ENCODE results near the gene CRIP3.
A peak's percentile ranks its signal among the peaks of the same experiment; 100 is the strongest.

Gene CRIP3

DNA sequence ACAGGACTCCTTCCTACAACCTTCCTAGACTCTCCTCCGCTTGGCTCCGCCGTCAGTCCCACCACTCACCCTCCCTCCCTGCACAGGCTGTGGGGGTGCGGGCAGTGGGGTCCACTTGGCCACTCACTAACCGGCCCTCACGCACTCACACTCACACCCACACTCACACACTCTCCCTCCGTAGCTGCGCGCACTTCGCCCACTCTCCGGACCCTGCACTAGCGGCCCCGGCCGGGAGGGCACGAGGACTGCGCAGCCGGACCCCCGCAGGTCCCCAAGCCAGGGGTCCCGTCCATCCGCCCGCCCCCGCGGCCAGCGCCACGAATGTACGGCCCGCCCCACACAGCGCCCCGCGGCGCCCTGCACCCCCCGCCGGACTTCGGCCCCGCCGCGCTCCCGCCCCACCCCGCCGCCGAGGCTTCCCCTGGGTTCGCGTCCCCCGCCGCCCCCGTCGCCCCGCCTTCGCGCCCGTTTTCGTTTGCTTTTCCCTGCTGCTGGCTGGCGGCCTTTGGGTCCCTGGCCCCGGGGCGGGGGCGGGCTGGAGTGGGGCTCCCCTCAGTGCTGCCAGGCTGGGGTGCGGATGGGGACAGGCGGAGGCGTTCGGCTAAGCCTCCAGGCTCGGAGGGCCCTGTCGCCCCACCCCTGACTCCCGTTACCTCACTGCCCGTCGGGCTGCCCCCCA, 33.6 kb downstream of the CRIP3 start:
- DNase-seq (ENCODE audit: low spot score) (no peak), FAIRE-seq (no peak)

DNA sequence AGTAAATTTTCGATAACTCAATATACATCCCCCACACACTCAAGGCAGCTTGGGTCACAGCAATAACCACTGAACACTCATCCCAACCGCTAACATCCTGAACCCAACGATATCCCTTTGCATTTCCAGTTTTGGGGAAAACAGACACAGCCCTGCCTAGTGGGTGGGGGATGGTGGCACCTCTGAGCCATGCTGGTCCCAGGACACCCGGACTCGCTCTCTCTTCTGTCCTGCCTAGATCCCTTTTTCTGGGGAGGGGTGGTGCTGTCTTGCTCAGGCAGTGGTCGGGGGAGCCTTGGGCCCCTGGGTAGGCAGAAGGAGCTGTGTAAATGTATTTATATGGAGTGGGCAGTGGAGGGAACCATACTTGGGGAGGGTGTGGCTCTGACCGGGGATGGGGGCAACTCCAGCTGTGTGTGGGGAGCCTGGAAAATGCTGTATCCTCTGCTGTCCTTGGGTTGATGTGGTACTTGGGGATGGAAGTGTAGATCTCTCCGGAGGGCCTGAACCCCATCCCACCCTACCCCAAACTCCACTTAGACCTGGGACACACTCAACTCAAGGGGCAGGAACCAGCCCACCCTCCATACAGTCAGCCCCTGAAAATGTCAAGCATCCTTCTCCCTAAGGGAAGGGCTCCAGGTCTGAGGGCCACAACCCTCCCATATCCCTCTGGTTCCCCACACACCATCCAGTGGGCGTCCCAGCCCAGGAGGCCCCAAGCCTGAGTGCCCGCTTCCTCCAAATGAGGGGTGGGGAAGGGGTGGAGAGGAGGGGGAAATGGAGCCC, 34.3 kb downstream of the CRIP3 start:
- DNase-seq (ENCODE audit: low spot score) (no peak), FAIRE-seq (no peak)

DNA sequence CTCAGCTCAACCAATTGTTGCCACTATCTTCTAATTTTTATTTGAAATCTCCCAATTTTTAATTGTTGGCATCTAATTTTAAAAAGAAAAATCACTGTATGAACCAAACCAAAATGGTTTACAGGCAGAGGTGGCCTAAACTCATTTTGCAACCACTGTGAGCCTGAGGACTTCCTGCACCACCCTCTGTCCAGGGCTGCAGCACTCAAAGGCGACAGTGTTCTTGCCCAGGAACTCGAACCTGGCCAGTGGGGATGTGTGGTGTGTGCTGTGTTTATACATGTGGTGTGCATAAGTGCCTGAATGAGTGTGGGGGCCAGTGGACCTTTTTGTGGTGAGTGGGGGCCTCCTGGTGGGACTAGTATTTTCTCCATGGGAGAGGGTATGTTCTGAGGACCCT, 34.9 kb downstream of the CRIP3 start:
- no peak for FAIRE-seq
- DNase-seq (ENCODE audit: low spot score), result no peak

DNA sequence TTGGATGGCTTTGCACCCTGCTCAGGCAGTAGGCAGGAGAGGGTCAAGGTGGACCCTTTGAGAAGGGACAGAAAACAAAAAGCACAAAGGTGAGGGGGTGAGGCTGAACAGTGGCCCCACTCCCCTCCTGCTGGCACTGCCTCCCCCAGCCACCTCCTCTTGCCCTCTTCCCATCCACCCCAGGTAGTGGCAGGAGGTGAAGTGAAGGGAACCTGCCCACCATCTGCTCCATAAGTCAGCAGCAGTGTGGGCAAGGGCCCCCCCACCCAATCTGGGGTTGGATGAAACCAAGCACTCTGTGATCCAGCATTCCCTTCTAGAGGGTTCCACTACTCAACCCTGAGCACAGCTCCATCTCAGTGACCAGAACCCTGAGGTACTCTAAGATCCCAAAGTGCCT, 36.7 kb downstream of the CRIP3 start:
- FAIRE-seq (no peak), DNase-seq (ENCODE audit: low spot score) (no peak)

DNA sequence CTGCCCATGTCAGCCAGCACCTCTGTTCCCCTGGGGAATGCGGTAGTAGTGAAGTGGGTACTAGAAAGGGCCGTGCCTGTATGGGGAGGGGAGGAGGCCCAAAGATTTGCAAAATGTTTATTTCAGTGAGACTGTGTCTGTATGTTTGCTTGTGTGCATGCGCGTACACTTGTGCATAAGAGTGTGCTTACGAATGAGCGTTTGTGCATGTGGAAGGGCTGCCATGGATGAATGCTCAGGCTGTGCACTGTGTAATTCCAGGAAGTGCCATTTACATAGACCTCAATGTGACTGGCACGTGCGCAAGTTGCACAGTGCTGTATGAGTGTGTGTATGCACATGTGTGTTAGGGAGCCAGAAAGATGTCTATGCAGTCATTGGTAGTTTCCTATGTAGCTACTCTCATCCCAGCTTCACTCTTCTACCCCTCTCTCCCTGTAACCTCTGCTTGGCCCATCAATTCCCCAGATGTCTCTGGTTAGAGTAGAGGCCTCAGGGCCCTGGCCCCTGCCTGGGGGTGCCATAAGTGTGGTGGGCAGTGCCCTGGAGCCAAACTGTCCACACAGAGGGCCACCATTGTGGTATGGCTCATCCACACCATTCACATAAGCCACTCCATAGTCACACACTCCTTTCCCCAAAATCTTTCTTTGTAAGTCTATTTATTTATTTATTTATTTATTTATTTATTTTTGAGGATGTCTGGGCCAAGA, 37.4 kb downstream of the CRIP3 start:
- no peak for FAIRE-seq
- no peak for DNase-seq (ENCODE audit: low spot score)

DNA sequence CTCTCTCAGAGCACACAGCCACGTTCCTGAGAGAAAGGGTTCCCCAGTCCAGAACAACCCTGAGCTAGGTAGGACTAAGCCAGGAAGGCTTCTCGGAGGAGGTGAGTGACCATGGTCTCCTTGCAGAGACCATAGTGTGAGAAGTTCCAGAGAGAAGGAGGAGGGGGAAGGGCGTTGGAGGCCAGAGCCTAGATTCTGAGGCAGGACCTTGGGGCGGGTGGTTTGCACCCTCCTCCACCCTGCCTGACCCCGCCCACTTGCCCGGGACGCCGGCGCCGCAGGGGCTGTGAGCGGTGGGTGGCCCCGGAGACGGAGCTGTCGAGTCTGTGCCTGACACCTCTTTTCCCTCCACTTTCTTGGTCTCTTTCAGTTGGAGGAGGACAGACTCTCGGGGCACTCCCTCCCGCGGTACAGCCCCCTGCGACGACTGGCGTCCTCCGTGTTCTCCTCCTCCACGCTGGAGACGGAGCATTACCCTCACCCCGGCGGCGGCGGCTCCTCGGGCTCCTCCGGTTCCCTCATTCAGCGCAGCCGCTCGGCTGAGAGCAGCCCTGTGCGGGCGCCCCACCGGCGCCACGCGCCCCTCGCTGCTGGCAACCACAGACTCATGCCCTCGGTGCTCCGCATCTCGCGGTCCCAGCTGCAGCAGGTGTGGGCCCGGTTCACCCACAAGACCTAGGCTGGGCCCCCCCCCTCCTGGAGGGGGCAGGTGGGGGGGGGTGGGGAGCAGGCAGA, 39.2 kb downstream of the CRIP3 start:
- FAIRE-seq, result no peak

DNA sequence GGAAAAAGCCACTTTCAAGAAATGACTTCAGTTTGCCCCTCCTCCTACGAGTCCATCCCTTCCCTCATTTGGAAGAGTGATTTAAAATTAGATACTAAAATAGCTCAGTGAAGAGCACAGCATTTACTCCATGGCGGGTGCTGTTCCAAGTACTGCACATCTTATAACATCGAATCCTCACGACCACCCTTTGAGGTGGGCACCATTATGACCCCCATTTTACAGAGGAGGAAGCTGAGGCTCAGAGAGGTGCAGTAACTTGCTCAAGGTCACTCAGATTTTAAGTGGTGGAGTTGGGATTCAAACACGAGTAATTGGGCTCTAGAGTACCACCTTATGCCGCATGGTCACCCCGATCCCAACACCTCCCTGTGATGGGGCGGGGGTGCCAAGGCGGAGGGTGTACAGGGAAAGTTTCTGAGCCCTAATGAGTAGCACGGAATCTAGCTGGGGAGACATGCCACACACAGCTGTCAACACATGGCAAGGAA, 39.8 kb downstream of the CRIP3 start:
- DNase-seq (ENCODE audit: low spot score) (no peak), FAIRE-seq (no peak)

More for the DNA sequence above, 39.2 kb downstream of the CRIP3 start:
- no peak for DNase-seq (ENCODE audit: low spot score)

DNA sequence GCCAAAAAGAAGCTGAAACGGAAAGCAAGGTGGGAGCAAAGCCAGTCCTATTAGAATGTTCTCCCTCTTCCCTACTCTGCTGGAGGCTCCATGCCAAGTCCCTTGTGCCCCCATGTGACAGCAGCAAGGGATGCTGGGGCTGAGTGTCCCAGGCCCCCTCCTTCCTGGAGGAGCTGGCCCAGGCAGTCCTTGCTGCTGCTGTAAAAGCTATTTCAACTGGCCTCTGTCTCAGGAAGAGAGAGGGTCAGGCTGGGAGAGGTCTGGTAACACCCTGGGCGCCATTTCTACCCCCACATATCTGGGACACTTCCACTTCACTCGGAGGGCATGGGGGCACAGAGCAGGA, 40.3 kb downstream of the CRIP3 start:
- no peak for DNase-seq (ENCODE audit: low spot score)
- no peak for FAIRE-seq

DNA sequence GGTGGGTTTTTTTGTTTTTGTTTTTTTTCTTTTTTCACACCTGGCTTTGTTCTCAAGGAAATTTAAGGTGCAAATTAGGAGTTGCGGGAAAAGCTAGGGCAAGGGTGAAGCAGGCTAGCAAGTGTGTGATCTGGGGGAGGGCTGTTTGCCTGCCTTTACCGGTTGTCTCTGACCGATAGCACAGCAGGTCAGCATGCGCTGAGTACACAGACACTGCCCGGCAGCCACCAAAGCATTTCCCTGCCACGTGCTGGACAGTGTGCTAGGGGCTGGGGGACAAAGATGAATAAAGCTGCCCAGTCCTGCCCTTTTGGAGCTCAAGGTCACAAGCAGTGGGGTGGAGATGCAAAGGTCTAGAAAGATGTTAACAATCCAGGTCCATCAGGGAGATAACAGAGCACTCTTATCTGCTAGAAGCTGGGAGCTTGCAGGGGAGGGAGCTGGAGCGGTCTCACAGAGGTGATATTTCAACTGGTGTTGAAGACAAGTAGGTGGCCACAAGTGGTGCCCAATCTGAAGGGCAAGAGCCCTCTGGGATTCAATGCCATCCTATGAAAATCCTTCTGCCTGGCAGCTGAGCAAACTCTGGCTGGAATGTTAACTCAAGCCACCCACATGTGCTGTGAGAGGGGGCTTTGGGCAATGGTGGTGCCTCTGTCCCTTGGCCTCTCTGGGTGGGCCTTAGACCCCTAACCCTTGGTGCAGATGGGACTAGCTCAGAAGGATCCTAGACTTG, 40.8 kb downstream of the CRIP3 start:
- no peak for FAIRE-seq
- no peak for DNase-seq (ENCODE audit: low spot score)

DNA sequence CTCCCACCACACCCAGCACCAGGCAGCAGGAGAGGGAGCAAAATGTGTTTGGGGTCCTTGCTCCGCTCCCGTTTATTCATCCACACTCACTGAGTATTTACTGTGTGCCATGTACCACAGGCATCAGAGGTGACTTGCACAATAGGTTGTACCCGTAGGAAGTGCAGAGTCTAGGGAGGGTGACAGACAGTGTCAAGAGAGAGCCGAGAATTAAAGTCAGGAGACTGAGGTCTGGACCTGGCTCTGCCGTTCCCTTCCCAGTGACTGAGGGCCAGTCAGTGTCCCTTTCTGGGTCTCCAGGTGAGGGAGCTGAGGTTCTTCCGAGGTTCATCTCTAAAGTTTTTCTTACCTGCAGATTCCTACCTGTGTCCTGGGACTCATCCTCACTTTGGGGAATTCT, 43.1 kb downstream of the CRIP3 start:
- no peak for FAIRE-seq
- DNase-seq (ENCODE audit: low spot score), result no peak

DNA sequence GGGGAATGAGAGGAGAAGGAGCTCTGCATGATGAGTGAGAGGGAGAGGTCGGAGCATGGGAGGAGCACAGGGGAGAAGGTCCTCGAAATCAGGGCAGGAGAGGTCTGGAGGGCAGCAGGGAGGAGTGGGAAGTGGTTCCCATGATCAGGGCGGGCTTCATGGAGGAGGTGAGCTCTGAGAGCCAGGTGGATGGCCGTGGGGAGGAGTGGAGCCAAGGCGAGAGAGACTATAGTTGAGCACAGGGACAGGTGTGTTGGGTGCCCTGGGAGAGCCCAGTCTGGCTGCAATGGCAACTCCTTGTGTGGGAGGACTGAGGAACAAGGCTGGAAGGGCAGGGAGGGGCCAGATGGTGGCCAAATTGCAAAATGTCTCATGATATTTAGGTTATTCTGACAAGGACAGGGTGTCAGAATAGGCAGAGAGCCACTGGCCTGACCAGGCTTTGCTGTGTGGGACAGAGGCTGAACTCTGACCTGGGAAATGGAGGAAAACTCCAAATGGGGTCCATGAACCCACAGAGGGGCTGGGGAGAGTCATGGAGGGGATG, 44.0 kb downstream of the CRIP3 start:
- DNase-seq (ENCODE audit: low spot score), result no peak

DNA sequence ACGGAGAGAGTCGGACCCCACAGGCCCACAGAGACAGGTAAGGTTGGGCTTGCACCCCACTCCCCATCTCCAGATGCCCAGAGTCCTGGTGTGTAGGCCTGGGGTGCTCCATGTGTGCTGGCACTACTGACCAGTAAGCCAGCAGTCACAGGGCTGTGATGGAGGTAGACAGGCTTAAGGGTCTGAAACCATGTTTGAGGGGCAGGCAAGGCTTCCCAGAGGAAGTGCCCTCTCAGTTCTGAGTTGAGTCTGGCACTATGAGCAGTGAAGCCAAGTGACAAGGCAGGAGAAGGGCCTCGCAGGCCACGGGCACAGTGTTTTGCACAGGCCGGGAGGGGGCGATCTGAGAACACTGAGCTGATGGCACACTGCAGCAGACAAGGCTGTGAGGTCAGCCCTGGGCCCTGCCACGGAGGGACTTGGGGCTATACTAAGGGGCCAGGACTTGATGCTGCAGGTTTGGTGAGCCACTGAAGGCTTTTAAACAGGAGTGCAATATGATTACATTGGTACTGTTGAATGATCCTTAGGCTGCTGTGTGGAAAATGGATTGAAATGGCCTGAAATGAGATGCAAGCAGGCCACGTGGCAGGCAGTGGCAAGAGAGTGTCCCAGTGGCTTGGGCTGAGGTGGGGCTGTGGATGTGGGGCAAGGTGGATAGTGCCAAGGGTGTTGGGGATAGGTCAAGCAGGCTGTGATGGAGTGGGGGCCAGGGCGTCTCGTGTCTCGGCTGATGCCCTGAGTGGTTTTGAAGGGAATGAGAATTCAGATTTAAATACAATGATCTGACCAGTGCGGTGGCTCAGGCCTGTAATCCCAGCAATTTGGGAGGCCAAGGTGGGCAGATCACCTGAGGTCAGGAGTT, 45.1 kb downstream of the CRIP3 start:
- no peak for FAIRE-seq
- DNase-seq (ENCODE audit: low spot score), result peak; percentile 45

More for the DNA sequence above, 44.0 kb downstream of the CRIP3 start:
- no peak for FAIRE-seq

DNA sequence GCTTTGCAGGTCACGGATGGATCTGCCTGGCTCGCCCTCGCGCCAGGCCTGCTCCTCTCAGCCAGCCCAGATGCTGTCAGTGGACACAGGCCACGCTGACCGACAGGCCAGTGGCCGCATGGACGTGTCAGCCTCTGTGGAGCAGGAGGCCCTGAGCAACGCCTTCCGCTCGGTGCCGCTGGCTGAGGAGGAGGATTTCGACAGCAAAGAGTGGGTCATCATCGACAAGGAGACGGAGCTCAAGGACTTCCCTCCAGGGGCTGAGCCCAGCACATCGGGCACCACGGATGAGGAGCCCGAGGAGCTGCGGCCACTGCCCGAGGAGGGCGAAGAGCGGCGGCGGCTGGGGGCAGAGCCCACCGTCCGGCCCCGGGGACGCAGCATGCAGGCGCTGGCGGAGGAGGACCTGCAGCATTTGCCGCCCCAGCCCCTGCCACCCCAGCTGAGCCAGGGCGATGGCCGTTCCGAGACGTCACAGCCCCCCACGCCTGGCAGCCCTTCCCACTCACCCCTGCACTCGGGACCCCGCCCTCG, 45.8 kb downstream of the CRIP3 start:
- no peak for FAIRE-seq

DNA sequence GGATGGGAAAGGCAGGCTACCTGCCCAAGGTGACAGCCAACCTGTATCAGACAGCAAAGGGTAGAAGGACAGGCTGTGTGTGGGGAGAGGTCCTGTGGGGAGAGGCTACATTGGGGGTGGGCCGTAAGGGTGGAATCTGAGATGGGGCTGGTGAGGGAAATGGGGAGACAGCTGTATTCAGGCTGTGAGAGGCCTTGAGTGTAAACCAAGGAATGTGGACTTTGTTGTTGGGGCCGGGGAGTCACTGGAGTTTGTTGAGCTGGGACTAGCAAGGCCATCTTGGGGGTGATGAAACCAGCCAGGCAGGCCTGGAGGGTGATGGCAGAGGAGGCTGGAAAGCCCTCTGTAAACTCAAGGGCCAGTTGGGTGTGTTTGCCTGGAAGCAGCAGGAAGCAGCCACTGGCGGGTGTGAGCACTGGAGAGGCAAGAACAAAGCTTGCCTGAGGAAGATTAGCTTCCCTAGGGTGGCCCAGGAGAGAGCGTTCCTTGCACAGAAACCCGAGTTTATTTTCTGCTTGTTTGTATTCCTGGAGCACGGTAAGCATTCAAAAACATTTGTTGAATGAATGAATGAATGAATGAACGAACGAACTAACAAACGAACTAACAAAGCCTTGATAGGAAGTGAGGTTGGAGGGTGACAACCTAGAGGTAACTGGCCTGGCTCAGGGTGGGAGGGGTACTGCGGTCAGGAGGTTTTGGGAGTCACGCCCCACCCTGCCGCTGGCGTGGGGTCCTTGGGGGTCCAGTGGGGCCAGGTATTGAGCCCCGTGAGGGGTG, 46.4 kb downstream of the CRIP3 start:
- FAIRE-seq (no peak), DNase-seq (ENCODE audit: low spot score) (no peak)

More for the DNA sequence above, 45.8 kb downstream of the CRIP3 start:
- no peak for DNase-seq (ENCODE audit: low spot score)

DNA sequence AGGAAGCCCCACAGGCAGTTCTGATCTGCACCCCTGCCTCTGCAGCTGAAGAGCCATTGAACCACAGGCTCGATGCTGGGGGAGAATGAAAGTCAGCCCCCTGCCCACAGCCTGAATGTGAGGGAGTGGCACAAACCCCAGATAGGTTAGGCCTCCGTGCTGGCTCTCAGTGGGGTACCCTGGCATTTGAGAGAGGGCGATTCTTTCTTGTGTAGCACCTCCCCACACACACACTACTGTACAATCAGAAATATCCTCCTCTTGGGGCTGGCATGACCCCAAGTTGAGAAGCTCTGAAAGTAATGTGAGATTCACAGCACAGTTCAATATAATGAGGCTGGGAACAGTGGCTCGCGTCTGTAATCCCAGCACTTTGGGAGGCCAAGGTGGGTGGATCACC, 47.4 kb downstream of the CRIP3 start:
- FAIRE-seq, result no peak
- no peak for DNase-seq (ENCODE audit: low spot score)

DNA sequence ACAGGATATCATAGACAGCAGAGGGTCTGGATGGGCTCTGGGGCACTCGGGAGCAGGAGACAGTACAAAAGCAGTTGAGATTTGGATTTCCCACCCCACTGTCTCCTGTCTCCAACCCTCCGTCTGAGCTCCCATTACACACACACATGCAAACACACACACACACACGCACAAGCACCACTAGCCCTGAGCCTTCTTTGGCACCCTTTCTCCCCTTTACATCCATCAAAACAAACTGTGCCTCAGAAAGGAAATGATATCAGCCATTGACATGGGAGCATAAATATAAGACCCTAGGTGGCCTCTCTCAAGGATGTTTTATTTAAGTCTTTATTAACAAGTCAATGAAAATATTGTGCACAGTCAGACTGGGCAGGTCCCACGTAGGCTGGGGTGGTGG, 47.8 kb downstream of the CRIP3 start:
- DNase-seq (ENCODE audit: low spot score) (no peak), FAIRE-seq (no peak)

DNA sequence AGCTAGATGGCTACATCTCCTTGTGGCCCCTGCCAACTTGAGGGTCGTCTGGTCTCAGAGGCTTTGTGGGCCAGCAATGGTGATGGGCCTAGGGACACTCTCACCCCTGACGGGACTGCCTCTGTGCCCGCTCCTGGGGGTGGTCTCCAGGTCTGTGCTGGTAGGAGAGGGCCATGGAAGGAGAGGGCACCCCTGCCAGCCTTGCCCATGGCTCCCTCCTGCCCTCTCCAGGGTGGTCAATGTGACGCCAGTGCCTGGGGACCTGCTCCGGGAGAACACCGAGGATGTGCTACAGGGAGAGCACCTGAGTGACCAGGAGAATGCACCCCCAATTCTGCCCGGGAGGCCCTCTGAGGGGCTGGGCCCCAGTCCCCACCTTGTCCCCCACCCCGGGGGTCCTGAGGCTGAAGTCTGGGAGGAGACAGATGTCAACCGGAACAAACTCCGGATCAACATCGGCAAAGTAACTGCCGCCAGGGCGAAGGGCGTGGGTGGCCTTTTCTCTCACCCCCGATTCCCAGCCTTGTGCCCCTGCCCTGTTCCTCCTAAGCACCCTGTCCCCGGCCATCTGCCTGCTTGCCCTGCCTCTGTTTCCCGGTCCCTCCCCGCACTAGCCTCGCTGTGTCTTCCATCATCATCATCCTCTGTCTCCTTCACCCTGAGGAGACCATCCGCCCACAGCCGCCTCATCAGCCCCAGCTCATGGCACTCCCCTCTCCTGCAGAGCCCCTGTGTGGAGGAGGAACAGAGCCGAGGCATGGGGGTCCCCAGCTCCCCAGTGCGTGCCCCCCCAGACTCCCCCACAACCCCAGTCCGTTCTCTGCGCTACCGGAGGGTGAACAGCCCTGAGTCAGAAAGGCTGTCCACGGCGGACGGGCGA, 49.6 kb downstream of the CRIP3 start:
- no peak for FAIRE-seq

DNA sequence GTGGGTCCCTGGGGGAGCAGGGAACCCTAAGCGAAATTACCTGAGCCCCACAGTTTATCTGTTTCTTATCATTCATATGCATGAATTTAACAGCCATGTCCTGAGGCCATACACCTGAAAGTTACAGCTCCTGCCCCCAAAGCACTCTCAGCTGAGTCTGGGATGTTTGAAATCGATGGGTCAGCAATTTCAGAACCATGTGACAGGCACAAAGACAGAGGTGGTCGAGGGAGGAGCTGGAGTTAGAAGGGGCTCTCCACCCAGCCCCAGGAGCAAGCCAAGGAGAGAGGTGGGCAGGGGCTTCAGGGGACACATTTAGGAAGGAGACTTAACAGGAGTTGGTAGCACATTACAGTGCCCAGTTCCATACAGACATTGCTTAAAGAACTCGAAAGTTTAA, 50.4 kb downstream of the CRIP3 start:
- no peak for FAIRE-seq
- DNase-seq (ENCODE audit: low spot score), result no peak

More for the DNA sequence above, 49.6 kb downstream of the CRIP3 start:
- DNase-seq (ENCODE audit: low spot score), result no peak
